ENCODE measurements around the gene OR2T33.
A peak's percentile ranks its signal among the peaks of the same experiment; 100 is the strongest.
"Not testable (repeated sequence)": the region's sequence is repeated elsewhere in the genome, so short reads cannot be mapped to it uniquely, and the experiment has no call there.

The OR2T33 gene, protein sequence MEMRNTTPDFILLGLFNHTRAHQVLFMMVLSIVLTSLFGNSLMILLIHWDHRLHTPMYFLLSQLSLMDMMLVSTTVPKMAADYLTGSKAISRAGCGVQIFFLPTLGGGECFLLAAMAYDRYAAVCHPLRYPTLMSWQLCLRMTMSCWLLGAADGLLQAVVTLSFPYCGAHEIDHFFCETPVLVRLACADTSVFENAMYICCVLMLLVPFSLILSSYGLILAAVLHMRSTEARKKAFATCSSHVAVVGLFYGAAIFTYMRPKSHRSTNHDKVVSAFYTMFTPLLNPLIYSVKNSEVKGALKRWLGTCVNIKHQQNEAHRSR

GRCh38 chr1:248277876-248278275 lies at the start of gene OR2T33:
OR2T33 (minus strand) TSS chr1:248277976; CDS start chr1:248273814, 4,162 bp downstream.
- no peak for DNase-seq

- DNase-seq = no peak
Measured at GRCh38 chr1:248324468-248324867, 46.7 kb upstream of the OR2T33 start, which contains the start of gene OR2M7. OR2M7 (minus strand) TSS chr1:248324568; CDS start chr1:248324568, 0 bp downstream.

- no peak for DNase-seq
Measured at GRCh38 chr1:248316796-248317195, 39.0 kb upstream of the OR2T33 start.

GRCh38 chr1:248306740-248307139 lies 29.0 kb upstream of the OR2T33 start:
- DNase-seq = not testable (repeated sequence)

DNA sequence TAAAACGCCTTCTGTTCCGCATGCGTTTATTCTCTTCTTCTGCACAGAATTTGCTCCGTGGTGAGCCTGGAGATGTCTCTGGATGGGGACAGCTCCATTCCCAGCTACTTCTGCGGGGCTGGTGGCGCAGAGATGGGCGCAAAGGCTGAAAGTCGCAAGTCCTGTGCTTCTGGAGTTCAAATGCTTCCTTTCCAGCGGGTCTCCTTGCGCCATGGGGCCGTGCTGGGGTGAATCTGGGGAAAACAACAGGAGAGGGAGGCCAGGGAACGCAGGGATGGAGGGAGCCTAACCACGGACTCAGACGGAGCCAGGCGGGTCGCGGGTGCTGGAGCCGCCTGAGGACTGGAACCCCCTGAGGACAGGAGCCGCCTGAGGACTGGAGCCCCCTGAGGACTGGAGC lies 28.3 kb upstream of the OR2T33 start:
- DNase-seq = no peak

GRCh38 chr1:248305672-248306071 lies 27.9 kb upstream of the OR2T33 start:
- not testable (repeated sequence) for DNase-seq

DNA sequence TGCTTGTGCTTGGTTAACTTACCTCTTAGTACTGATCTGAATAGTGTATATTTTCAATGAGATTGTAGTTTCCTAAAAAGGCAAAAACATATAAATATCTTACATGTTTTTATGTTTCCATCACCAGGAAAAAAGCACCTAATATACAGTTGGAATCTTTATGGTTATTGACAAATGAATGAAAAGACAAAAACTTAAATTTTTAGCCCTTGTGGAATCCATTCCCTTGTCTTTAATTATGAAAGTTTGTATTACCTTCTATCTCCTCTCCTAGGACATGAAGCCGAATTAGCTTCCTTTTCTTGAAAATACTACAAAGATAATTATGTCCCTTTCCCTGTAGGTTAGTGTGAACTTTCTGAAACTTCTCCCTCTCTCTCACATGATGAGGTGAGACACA lies 25.5 kb upstream of the OR2T33 start, which contains the start of gene OR2T12:
Gene OR2T12, minus strand, starts transcription at position 101 of the 400 bp plus-strand sequence. CDS start 7,846 bp downstream, outside the sequence.
- no peak for DNase-seq

DNA sequence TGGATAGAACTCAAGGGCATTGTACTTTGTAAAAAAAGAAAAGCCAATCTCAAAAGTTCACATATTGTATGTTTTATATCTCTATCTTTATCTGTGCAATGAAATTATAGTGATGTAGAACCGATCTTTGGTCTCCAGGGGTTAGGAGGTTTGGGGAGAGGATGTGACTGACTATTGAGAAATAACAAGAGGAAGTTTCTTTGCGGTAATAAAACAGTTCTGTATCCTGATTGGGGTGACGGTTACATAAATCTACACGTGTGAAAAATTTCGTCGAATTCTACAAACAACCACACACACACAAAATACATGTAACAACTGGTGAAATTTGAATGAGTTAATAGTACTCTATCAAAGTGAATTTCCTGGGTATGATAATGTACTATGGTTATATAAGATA lies 10.6 kb upstream of the OR2T33 start:
- DNase-seq = no peak

DNA sequence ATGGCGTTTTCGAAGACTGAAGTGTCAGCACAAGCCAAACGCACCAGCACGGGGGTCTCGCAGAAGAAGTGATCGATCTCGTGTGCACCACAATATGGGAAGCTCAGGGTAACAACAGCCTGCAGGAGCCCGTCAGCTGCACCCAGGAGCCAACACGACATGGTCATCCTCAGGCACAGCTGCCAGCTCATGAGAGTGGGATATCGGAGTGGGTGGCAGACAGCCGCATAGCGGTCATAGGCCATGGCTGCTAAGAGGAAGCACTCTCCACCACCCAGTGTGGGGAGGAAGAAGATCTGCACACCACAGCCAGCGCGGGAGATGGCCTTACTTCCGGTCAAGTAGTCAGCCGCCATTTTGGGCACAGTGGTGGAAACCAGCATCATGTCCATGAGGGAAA lies 4.6 kb downstream of the OR2T33 start:
- DNase-seq = not testable (repeated sequence)

- DNase-seq = no peak
Measured at GRCh38 chr1:248268178-248268577, 9.6 kb downstream of the OR2T33 start.

DNA sequence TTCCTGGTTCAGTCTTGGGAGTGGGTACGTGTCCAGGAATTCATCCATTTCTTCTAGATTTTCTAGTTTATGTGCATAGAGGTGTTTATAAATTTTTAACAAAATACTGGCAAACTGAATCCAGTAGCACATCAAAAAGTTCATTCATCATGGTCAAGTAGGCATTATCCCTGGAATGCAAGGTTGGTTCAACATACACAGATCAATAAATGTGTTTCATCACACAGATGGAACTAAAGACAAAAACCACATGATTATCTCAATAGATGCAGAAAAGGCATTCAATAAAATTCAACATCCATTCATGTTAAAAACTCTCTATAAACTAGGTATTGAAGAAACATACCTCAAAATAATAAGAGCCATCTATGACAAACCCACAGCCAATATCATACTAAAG lies 18.5 kb downstream of the OR2T33 start:
- not testable (repeated sequence) for DNase-seq

- DNase-seq = peak; percentile 45
Measured at GRCh38 chr1:248243204-248243603, 34.6 kb downstream of the OR2T33 start.

GRCh38 chr1:248239478-248239877 lies 38.3 kb downstream of the OR2T33 start:
- DNase-seq = no peak

GRCh38 chr1:248231117-248231516 lies 46.7 kb downstream of the OR2T33 start, which contains the start of gene OR2M4:
OR2M4 (plus strand) TSS chr1:248231417; CDS start chr1:248238929, 7,512 bp downstream.
- DNase-seq = no peak

DNA sequence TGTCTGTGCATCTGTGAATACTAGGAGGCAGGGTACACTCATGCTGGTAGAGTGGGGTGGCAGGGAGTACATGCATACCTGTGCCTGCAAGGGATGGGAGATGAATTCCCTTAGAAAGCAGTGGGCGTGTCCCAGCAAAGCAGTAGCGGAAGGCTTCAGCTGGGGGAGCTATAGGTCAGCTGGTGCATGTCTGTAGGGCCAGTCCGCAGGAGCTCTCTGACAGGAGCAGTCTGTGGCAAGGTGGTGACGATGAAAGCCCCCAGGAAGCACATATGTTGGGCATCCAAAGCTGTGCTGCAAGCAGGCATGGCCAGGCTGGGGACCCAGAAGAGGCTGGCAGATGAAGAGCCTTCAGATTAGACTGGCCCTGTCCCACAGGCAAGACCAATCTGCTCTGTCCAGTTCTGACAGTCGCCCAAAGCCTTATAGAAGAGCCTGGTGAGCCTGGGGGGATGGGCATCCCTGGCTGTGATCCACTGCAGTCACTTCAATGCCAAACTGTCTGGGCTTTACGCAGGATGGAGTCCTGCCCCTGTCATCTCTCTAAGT lies 48.3 kb downstream of the OR2T33 start:
- DNase-seq = no peak

DNA sequence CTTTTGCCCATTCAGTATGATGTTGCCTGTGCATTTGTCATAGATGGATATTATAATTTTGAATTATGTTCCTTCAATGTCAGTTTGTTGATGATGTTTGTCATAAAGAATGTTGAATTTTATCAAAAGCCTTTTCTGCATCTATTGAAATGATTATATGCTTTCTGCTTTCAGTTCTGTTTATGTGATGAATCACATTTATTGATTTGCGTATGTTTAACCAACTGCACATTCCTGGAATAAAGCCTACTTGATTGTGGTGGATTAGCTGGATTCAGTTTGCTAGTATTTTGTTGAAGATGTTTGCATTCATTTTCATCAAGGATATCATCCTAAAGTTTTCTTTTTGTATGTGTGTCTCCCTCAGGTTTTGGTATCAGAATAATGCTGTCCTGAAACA lies 52.2 kb downstream of the OR2T33 start:
- no peak for DNase-seq

All from midbrain (tissue), 1 donor.